ENCODE measurements around the gene GABPA.
"Not testable (repeated sequence)": the region's sequence is repeated elsewhere in the genome, so short reads cannot be mapped to it uniquely, and the experiment has no call there.

GABPA gene

DNA sequence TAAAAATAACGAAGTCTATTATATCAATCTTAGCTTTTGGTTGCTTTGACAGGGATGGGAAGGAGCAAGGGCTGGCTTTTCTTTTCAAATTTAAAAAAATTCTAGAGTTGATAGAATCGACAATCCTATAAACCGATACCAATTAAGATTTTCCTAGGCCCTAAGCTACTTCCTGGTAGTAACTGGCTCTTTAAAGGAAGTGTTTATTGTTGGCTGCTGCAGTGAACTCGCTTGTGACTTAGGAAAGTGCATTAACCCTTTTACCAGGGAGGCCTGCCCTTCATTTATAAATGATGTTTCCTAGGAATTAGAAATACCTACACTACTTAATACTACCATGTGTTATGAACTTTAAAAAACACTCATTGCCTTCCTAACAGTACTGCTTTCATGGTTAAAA, 33.2 kb upstream of the GABPA start:
- DNase-seq (ENCODE audit: low read depth in 2 of 2) = no peak
- H3K4me3 ChIP-seq (replicated peaks in 1 of 2; ENCODE audit: low read depth in 2 of 2, low read length in 2 of 2) = no peak overlapping the region
- TF ChIP-seq, protein P1, sequence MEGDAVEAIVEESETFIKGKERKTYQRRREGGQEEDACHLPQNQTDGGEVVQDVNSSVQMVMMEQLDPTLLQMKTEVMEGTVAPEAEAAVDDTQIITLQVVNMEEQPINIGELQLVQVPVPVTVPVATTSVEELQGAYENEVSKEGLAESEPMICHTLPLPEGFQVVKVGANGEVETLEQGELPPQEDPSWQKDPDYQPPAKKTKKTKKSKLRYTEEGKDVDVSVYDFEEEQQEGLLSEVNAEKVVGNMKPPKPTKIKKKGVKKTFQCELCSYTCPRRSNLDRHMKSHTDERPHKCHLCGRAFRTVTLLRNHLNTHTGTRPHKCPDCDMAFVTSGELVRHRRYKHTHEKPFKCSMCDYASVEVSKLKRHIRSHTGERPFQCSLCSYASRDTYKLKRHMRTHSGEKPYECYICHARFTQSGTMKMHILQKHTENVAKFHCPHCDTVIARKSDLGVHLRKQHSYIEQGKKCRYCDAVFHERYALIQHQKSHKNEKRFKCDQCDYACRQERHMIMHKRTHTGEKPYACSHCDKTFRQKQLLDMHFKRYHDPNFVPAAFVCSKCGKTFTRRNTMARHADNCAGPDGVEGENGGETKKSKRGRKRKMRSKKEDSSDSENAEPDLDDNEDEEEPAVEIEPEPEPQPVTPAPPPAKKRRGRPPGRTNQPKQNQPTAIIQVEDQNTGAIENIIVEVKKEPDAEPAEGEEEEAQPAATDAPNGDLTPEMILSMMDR (IDR thresholded peaks at IDR 0.05; ENCODE audit: low read depth, low read length) = no peak

DNA sequence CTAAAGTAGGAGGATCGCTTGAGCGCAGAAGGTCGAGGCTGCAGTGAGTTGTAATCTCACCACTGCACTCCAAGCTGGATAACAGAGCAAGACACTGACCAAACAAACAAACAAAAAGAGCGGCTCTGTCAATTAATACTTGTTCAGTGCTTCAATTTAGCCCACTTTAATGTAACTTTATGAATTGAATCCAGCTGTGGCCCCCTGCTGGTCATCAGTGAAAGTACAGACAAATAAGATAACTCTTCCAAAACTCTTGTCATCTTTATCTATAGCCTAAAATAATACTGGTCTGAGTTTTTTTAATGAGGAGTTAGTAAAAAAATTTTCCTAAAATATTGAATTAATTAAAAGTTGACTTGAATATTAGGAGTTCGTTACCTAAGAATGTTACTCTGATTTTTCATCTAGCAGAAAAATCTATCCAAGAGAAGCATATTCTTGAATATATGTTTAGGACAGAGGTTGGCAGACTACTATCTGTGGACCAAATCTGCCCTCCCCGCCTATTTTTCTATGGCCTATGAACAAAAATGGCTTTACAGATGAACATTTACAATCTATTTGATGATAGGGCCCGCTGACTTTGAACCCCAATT, 26.2 kb upstream of the GABPA start:
- DNase-seq (ENCODE audit: low read depth in 2 of 2) = peak; percentile 67 to 72
- TF ChIP-seq, protein P1 (IDR thresholded peaks at IDR 0.05; ENCODE audit: low read depth, low read length) = peak; percentile 73
- no peak overlapping the region for H3K4me3 ChIP-seq (replicated peaks in 1 of 2; ENCODE audit: low read depth in 2 of 2, low read length in 2 of 2)

DNA sequence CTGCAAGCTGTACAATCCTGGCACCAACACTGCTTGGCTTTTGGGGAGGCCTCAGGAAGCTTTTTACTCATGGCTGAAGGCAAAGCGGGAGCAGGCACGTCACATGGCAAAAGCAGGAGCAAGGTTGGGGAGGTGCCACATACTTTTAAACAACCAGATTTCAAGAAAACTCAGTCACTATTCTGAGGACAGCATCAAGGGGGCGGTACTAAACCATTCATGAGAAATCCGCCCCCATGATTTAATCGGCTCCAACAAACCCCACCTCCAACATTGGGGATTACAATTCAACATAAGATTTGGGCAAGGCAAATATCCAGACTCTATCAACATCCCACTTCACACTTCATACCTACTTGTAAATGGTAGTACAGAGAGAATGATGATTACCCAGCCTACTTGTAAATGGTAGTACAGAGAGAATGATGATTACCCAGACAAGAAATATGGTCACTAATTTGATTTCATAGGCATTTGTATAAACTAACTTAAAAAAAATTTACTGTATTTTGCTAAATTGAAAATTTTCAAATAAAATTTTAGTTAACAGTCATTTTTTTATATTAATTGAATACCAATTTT, 25.0 kb upstream of the GABPA start:
- no peak for DNase-seq (ENCODE audit: low read depth in 2 of 2)
- no peak overlapping the region for H3K4me3 ChIP-seq (replicated peaks in 1 of 2; ENCODE audit: low read depth in 2 of 2, low read length in 2 of 2)
- TF ChIP-seq, protein P1 (IDR thresholded peaks at IDR 0.05; ENCODE audit: low read depth, low read length) = no peak

DNA sequence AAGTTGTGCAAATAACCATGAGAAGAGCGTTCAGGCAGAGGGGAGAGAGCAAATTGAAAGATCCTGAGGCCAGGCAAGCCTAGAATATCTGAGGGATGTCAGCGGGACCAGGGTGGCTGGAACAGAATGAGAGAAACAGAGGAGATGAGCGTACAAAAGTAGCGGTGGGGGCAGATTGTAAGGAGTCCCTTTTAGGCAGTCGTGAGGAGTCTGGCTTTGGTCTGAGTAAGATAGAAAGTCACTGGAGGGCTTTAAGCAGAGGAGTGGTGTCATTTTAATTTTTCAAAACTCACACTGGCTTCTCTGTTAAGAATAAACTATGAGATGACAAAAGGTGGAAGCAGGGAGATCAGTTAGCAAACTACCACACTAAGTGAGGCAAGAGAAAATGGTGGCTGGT, 24.2 kb upstream of the GABPA start:
- H3K4me3 ChIP-seq (replicated peaks in 1 of 2; ENCODE audit: low read depth in 2 of 2, low read length in 2 of 2) = no peak overlapping the region
- TF ChIP-seq, protein P1 (IDR thresholded peaks at IDR 0.05; ENCODE audit: low read depth, low read length) = no peak
- no peak for DNase-seq (ENCODE audit: low read depth in 2 of 2)

DNA sequence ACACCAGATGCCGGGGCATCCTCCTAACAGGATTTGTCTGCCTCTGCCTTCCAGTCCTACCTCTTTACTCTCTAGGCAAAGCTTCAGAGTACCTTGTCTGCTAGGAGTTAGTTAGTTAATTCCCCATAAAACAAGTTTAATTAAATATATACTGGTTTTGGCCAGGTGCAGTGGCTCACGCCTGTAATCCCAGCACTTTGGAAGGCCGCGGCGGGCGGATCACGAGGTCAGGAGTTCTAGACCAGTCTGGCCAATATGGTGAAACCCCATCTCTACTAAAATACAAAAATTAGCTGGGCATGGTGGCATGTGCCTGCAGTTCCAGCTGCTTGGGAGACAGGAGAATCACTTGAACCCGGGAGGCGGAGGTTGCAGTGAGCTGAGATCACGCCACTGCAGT, 20.7 kb upstream of the GABPA start:
- H3K4me3 ChIP-seq (replicated peaks in 1 of 2; ENCODE audit: low read depth in 2 of 2, low read length in 2 of 2); DNase-seq (ENCODE audit: low read depth in 2 of 2): not testable (repeated sequence)

DNA sequence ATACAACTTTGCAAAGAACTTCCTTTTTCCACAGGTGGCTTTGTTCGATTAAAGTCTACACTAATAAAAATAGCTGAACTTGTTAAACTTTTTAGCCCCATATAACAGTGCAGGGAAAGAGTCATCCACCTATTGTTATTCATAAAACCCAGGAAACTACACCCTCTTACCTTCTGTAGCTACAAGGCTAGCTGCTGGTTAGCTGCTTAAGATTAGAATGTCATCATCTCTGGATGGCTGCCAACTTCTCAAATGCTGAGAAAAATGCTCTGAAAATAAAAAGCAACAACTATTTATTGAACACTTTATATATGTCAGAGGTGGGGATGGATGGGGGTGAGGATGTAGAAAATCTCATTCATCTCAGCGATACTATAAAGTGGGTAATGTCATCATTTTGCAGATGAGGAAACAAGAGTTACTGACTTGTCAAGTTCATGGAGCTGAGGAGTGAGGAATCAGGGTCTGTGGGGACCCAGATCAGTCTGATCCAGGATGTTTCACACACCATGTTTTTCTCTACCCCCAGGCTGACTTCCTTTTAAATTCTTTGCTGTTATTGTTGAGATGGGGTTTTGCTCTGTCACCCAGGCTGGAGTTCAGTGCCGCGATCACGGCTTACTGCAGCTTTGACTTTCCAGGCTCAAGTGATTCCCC, 17.2 kb upstream of the GABPA start:
- peak; percentile 59 to 68 for DNase-seq (ENCODE audit: low read depth in 2 of 2)
- TF ChIP-seq, protein P1 (IDR thresholded peaks at IDR 0.05; ENCODE audit: low read depth, low read length) = no peak
- H3K4me3 ChIP-seq (replicated peaks in 1 of 2; ENCODE audit: low read depth in 2 of 2, low read length in 2 of 2) = no peak overlapping the region

DNA sequence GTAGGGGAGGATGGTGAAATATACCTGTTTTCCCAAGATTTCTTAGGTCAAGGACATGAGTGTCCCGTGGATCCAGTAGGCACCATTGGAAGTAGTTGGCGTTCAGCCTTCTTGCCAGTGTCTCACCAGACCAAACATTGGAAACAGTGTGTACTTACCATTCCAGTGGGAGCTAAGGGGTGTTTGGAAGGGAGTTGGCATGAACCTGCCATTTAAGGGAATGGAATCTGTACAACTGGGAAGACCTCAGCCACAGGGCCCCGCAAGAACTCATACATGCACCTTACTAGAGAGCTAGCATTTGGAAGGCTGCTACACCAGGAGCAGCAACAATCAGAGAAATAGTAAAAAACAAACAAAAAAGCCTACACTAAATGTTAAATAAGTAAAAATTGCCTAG, 12.8 kb upstream of the GABPA start:
- DNase-seq (ENCODE audit: low read depth in 2 of 2) = no peak
- TF ChIP-seq, protein P1 (IDR thresholded peaks at IDR 0.05; ENCODE audit: low read depth, low read length) = no peak
- no peak overlapping the region for H3K4me3 ChIP-seq (replicated peaks in 1 of 2; ENCODE audit: low read depth in 2 of 2, low read length in 2 of 2)

Data from cardiac fibroblast (primary cell).